Stimulated activated CD4-positive, alpha-beta T cell treated with anti-CD3 and anti-CD28 coated beads, Interleukin-15, amount 100 ng/mL, for 24 hours (primary cell): ENCODE measurements around the gene ASB2.

Experiments
- DNase-seq: peaks from one replicate; pipeline ENCODE4 v3.0.0-alpha.2; 2020

The ASB2 gene

GRCh38 chr14:93945070-93945399 is 31.3 kb downstream of the ASB2 start:
- no peak for DNase-seq

- no peak for DNase-seq
These were observed 31.9 kb downstream of the ASB2 start for GRCh38 chr14:93944348-93945069.

GRCh38 chr14:93943930-93944329 is 32.4 kb downstream of the ASB2 start:
- no peak for DNase-seq

- DNase-seq: no peak
These were observed 33.3 kb downstream of the ASB2 start for GRCh38 chr14:93943052-93943451.

GRCh38 chr14:93941293-93941910 is 35.0 kb downstream of the ASB2 start:
- no peak for DNase-seq

GRCh38 chr14:93940437-93940836 is 35.9 kb downstream of the ASB2 start:
- no peak for DNase-seq

- DNase-seq: peak; percentile 94
These were observed 36.8 kb downstream of the ASB2 start for GRCh38 chr14:93939304-93940229.

GRCh38 chr14:93938751-93939303 is 37.5 kb downstream of the ASB2 start:
- no peak for DNase-seq

- no peak for DNase-seq
These were observed 38.9 kb downstream of the ASB2 start for GRCh38 chr14:93937519-93937918.

- no peak for DNase-seq
These were observed 39.4 kb downstream of the ASB2 start for GRCh38 chr14:93936926-93937325.

- peak; percentile 38 for DNase-seq
These were observed 40.1 kb downstream of the ASB2 start for GRCh38 chr14:93936245-93936644.

GRCh38 chr14:93935213-93935612 is 41.2 kb downstream of the ASB2 start:
- DNase-seq: no peak

GRCh38 chr14:93932642-93933041 is 43.7 kb downstream of the ASB2 start:
- no peak for DNase-seq

GRCh38 chr14:93930989-93931307 is 45.4 kb downstream of the ASB2 start:
- no peak for DNase-seq

GRCh38 chr14:93930296-93930988 is 45.9 kb downstream of the ASB2 start:
- no peak for DNase-seq

GRCh38 chr14:93929657-93930056 is 46.7 kb downstream of the ASB2 start:
- no peak for DNase-seq

- no peak for DNase-seq
These were observed 47.3 kb downstream of the ASB2 start for GRCh38 chr14:93929048-93929535.

GRCh38 chr14:93928184-93929047 is 48.0 kb downstream of the ASB2 start:
- no peak for DNase-seq

- no peak for DNase-seq
These were observed 48.6 kb downstream of the ASB2 start for GRCh38 chr14:93927800-93928145.

- no peak for DNase-seq
These were observed 49.2 kb downstream of the ASB2 start, which contains the start of gene FAM181A for GRCh38 chr14:93926873-93927799. Gene FAM181A, plus strand, starts transcription at chr14:93927344. Its CDS starts 942 bp downstream, at chr14:93928286.
